ENCODE data around the gene NBPF8.
"Not testable (repeated sequence)": the region's sequence is repeated elsewhere in the genome, so short reads cannot be mapped to it uniquely, and the experiment has no call there.

NBPF8 gene

DNA sequence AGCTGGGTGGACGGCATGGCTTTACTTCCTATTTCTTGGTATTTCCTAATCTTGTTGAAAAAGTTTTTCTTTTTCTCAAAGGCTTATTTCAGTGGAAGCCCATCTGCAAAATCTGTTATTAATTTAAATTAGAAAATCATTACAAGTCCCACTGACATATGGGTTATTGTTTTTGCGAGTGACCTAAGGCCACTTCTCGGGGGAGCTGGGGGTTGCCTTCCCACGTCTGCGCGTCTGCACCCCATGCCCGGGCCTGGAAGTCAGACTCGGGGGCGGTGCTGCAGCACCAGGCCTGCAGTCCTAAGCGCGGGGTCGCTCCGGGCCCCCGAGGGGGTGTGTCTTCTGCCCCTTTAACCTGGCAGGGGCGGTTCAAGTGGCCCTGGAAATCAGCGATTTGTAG is 384 bp upstream of the NBPF8 start:
- H3K23ac ChIP-seq (ENCODE audit: low read depth, low read length, poor library complexity); H2BK5ac ChIP-seq (ENCODE audit: low read length); H4K91ac ChIP-seq (ENCODE audit: low read depth, low read length, poor library complexity); H4K8ac ChIP-seq (ENCODE audit: low read depth, low read length); H3K9ac ChIP-seq (ENCODE audit: low read depth, low read length, poor library complexity); H3K27me3 ChIP-seq (ENCODE audit: control insufficient read depth in 3 of 3, insufficient read depth in 3 of 3, low read depth in 1 of 3, low read length in 3 of 3); H3K36me3 ChIP-seq (replicated peaks in 1 of 2; ENCODE audit: control insufficient read depth in 2 of 2, insufficient read depth in 2 of 2, low read length in 2 of 2); H3K4me2 ChIP-seq (ENCODE audit: insufficient read depth, low read length, poor library complexity, severe bottlenecking); H2BK120ac ChIP-seq (ENCODE audit: low read depth, low read length); H2BK12ac ChIP-seq (ENCODE audit: low read length); H3K27ac ChIP-seq (replicated peaks; ENCODE audit: low read length); H3K18ac ChIP-seq (ENCODE audit: low read length); H3K4ac ChIP-seq (ENCODE audit: low read length); H3K4me1 ChIP-seq (ENCODE audit: control insufficient read depth in 2 of 2, insufficient read depth in 1 of 2, low read depth in 1 of 2, low read length in 2 of 2); H2BK15ac ChIP-seq (ENCODE audit: low read length); DNase-seq (ENCODE audit: low spot score); H3K14ac ChIP-seq (ENCODE audit: low read length); H2AK5ac ChIP-seq (ENCODE audit: low read depth, low read length); H3K79me1 ChIP-seq (ENCODE audit: low read depth, low read length); H3K9me3 ChIP-seq (replicated peaks in 1 of 2; ENCODE audit: control insufficient read depth in 2 of 2, insufficient read depth in 1 of 2, low read depth in 1 of 2, low read length in 2 of 2): not testable (repeated sequence)
- Histone ChIP-seq H3K4me3 (ENCODE audit: low read length in 2 of 2) (peak overlapping the region in 1 of 2 donors; percentile 42), H2AFZ (ENCODE audit: low read length) (peak overlapping the region; percentile 59)
- WGBS, 2 donors (ENCODE audit: extremely low coverage in 2 of 2, insufficient read length in 2 of 2, insufficient replicate concordance in 1 of 2): no CpG with 5 or more reads among the region's 16 CpGs

DNA sequence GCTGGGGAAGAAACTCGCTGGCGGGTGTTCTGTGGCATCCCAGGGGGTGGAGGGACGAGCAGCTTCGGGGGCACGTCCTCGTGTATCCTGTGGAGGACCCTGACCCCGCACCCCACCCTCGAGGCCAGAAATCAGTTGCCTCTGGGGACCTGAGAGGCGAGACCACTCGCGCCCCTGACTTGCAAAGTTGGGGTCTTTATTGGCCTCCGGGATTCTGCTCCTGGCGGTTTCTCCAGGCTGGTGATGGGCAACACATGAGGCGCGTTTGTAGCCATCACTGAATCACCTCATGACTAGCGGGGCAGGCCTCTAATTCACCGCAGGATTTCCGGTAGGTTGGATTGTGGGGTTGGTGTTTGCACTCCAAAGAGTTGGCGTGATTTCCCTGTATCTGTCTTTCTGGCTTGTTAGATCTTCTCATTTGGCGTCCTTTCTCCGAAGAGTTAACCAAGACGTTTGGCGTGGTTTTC is 692 bp downstream of the NBPF8 start:
- not testable (repeated sequence) for H3K27me3 ChIP-seq (ENCODE audit: control insufficient read depth in 3 of 3, insufficient read depth in 3 of 3, low read depth in 1 of 3, low read length in 3 of 3); H3K36me3 ChIP-seq (replicated peaks in 1 of 2; ENCODE audit: control insufficient read depth in 2 of 2, insufficient read depth in 2 of 2, low read length in 2 of 2); H3K79me1 ChIP-seq (ENCODE audit: low read depth, low read length); H4K91ac ChIP-seq (ENCODE audit: low read depth, low read length, poor library complexity); H3K9me3 ChIP-seq (replicated peaks in 1 of 2; ENCODE audit: control insufficient read depth in 2 of 2, insufficient read depth in 1 of 2, low read depth in 1 of 2, low read length in 2 of 2); H3K18ac ChIP-seq (ENCODE audit: low read length); H4K8ac ChIP-seq (ENCODE audit: low read depth, low read length); H2BK5ac ChIP-seq (ENCODE audit: low read length); DNase-seq (ENCODE audit: low spot score); H2AK5ac ChIP-seq (ENCODE audit: low read depth, low read length); H3K14ac ChIP-seq (ENCODE audit: low read length); H2BK15ac ChIP-seq (ENCODE audit: low read length); H3K4ac ChIP-seq (ENCODE audit: low read length); H3K23ac ChIP-seq (ENCODE audit: low read depth, low read length, poor library complexity); H3K27ac ChIP-seq (replicated peaks; ENCODE audit: low read length); H2BK12ac ChIP-seq (ENCODE audit: low read length); H2BK120ac ChIP-seq (ENCODE audit: low read depth, low read length); H3K4me1 ChIP-seq (ENCODE audit: control insufficient read depth in 2 of 2, insufficient read depth in 1 of 2, low read depth in 1 of 2, low read length in 2 of 2)
- H3K4me2 ChIP-seq (ENCODE audit: insufficient read depth, low read length, poor library complexity, severe bottlenecking): peak overlapping the region; percentile 57
- H2AFZ ChIP-seq (ENCODE audit: low read length): peak overlapping the region; percentile 83
- no CpG with 5 or more reads among the region's 23 CpGs for WGBS, 2 donors (ENCODE audit: extremely low coverage in 2 of 2, insufficient read length in 2 of 2, insufficient replicate concordance in 1 of 2)
- H3K4me3 ChIP-seq (ENCODE audit: low read length in 2 of 2): peak overlapping the region; percentile 53 to 77
- peak overlapping the region; percentile 60 for H3K9ac ChIP-seq (ENCODE audit: low read depth, low read length, poor library complexity)

DNA sequence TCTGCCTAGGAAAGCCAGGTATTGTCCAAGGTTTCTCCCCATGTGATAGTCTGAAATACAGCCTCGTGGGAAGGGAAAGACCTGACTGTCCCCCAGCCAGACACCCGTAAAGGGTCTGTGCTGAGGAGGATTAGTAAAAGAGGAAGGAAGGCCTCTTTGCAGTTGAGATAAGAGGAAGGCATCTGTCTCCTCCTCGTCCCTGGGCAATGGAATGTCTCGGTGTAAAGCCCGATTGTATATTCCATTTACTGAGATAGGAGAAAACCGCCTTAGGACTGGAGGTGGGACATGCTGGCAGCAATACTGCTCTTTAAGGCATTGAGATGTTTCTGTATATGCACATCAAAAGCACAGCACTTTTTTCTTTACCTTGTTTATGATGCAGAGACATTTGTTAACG is 10.2 kb downstream of the NBPF8 start:
- H3K4me2 ChIP-seq (ENCODE audit: insufficient read depth, low read length, poor library complexity, severe bottlenecking); H3K4me1 ChIP-seq (ENCODE audit: control insufficient read depth in 2 of 2, insufficient read depth in 1 of 2, low read depth in 1 of 2, low read length in 2 of 2); H3K14ac ChIP-seq (ENCODE audit: low read length); DNase-seq (ENCODE audit: low spot score); H3K9me3 ChIP-seq (replicated peaks in 1 of 2; ENCODE audit: control insufficient read depth in 2 of 2, insufficient read depth in 1 of 2, low read depth in 1 of 2, low read length in 2 of 2); H2BK15ac ChIP-seq (ENCODE audit: low read length); H2AK5ac ChIP-seq (ENCODE audit: low read depth, low read length); H3K27me3 ChIP-seq (ENCODE audit: control insufficient read depth in 3 of 3, insufficient read depth in 3 of 3, low read depth in 1 of 3, low read length in 3 of 3); H3K4ac ChIP-seq (ENCODE audit: low read length); H4K91ac ChIP-seq (ENCODE audit: low read depth, low read length, poor library complexity); H3K9ac ChIP-seq (ENCODE audit: low read depth, low read length, poor library complexity); H3K79me1 ChIP-seq (ENCODE audit: low read depth, low read length); H2AFZ ChIP-seq (ENCODE audit: low read length); H4K8ac ChIP-seq (ENCODE audit: low read depth, low read length); H2BK12ac ChIP-seq (ENCODE audit: low read length); H3K18ac ChIP-seq (ENCODE audit: low read length); H3K23ac ChIP-seq (ENCODE audit: low read depth, low read length, poor library complexity); H3K36me3 ChIP-seq (replicated peaks in 1 of 2; ENCODE audit: control insufficient read depth in 2 of 2, insufficient read depth in 2 of 2, low read length in 2 of 2); H3K4me3 ChIP-seq (ENCODE audit: low read length in 2 of 2); H2BK5ac ChIP-seq (ENCODE audit: low read length); H2BK120ac ChIP-seq (ENCODE audit: low read depth, low read length); H3K27ac ChIP-seq (replicated peaks; ENCODE audit: low read length): not testable (repeated sequence)
- no CpG with 5 or more reads among the region's 7 CpGs for WGBS, 2 donors (ENCODE audit: extremely low coverage in 2 of 2, insufficient read length in 2 of 2, insufficient replicate concordance in 1 of 2)

DNA sequence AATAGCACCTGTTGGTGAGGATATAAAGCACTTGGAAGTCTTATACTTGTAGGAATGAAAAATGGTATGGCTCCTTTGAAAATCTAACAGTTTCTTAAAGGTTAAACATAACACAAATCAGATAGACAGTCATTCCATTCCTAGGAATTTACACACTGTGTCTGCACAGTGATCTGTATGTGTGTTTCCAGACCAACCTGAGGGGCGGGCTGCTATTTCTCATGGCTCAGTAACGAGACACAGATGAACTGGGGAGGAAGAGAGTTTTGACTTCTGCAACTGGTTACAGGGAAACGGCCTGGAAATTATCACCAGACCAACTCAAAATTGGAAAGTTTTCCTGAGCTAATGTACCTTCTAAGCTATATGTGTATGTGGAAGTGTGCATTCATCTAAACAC is 16.8 kb downstream of the NBPF8 start:
- not testable (repeated sequence) for DNase-seq (ENCODE audit: low spot score); H4K8ac ChIP-seq (ENCODE audit: low read depth, low read length)

More for the DNA sequence above, 16.8 kb downstream of the NBPF8 start:
- H3K4ac ChIP-seq (ENCODE audit: low read length); H2BK120ac ChIP-seq (ENCODE audit: low read depth, low read length); H3K36me3 ChIP-seq (replicated peaks in 1 of 2; ENCODE audit: control insufficient read depth in 2 of 2, insufficient read depth in 2 of 2, low read length in 2 of 2); H3K23ac ChIP-seq (ENCODE audit: low read depth, low read length, poor library complexity); H3K18ac ChIP-seq (ENCODE audit: low read length); H3K4me1 ChIP-seq (ENCODE audit: control insufficient read depth in 2 of 2, insufficient read depth in 1 of 2, low read depth in 1 of 2, low read length in 2 of 2); H2BK15ac ChIP-seq (ENCODE audit: low read length); H3K27me3 ChIP-seq (ENCODE audit: control insufficient read depth in 3 of 3, insufficient read depth in 3 of 3, low read depth in 1 of 3, low read length in 3 of 3); H2AFZ ChIP-seq (ENCODE audit: low read length); H3K27ac ChIP-seq (replicated peaks; ENCODE audit: low read length); H3K4me2 ChIP-seq (ENCODE audit: insufficient read depth, low read length, poor library complexity, severe bottlenecking); H3K79me1 ChIP-seq (ENCODE audit: low read depth, low read length); H3K9me3 ChIP-seq (replicated peaks in 1 of 2; ENCODE audit: control insufficient read depth in 2 of 2, insufficient read depth in 1 of 2, low read depth in 1 of 2, low read length in 2 of 2); H4K91ac ChIP-seq (ENCODE audit: low read depth, low read length, poor library complexity); H3K4me3 ChIP-seq (ENCODE audit: low read length in 2 of 2); H2BK12ac ChIP-seq (ENCODE audit: low read length); H2BK5ac ChIP-seq (ENCODE audit: low read length); H3K9ac ChIP-seq (ENCODE audit: low read depth, low read length, poor library complexity); H3K14ac ChIP-seq (ENCODE audit: low read length); H2AK5ac ChIP-seq (ENCODE audit: low read depth, low read length): not testable (repeated sequence)
- WGBS, 2 donors (ENCODE audit: extremely low coverage in 2 of 2, insufficient read length in 2 of 2, insufficient replicate concordance in 1 of 2): no CpG with 5 or more reads among the region's 3 CpGs
